ENCODE data around the gene RBFOX2. TPM values are rescaled to one million over a fixed set of nuclear protein-coding genes. Genes with fewer than 3 reads are reported as not detected.
A peak's percentile ranks its signal among the peaks of the same experiment; 100 is the strongest.

RBFOX2 gene
- total and polyA plus RNA-seq, 2 of the 13 experiments (the other 11 are each of a cell fraction or from before 2014, with no cell fraction given): 37.3 to 40.4 TPM

GRCh38 chr22:36065775-36066544 is 37.3 kb upstream of the RBFOX2 start (continued):
- peak; percentile 91 for TF ChIP-seq CTCF (CRISPR knock-in tag; IDR thresholded peaks at IDR 0.05)
- TF ChIP-seq GFI1 (CRISPR knock-in tag; IDR thresholded peaks at IDR 0.05; ENCODE audit: borderline replicate concordance): peak; percentile 82
- TF ChIP-seq, protein P1, sequence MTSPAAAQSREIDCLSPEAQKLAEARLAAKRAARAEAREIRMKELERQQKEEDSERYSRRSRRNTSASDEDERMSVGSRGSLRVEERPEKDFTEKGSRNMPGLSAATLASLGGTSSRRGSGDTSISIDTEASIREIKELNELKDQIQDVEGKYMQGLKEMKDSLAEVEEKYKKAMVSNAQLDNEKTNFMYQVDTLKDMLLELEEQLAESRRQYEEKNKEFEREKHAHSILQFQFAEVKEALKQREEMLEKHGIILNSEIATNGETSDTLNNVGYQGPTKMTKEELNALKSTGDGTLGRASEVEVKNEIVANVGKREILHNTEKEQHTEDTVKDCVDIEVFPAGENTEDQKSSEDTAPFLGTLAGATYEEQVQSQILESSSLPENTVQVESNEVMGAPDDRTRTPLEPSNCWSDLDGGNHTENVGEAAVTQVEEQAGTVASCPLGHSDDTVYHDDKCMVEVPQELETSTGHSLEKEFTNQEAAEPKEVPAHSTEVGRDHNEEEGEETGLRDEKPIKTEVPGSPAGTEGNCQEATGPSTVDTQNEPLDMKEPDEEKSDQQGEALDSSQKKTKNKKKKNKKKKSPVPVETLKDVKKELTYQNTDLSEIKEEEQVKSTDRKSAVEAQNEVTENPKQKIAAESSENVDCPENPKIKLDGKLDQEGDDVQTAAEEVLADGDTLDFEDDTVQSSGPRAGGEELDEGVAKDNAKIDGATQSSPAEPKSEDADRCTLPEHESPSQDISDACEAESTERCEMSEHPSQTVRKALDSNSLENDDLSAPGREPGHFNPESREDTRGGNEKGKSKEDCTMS (CRISPR knock-in tag; conservative IDR thresholded peaks at IDR 0.05): no peak
- TF ChIP-seq ZFP36L1 (CRISPR knock-in tag; IDR thresholded peaks at IDR 0.05): no peak
- peak; percentile 56 for TF ChIP-seq ZFX (CRISPR knock-in tag; IDR thresholded peaks at IDR 0.05; ENCODE audit: low read depth)
- TF ChIP-seq ARID4A (CRISPR knock-in tag; IDR thresholded peaks at IDR 0.05; ENCODE audit: borderline replicate concordance): peak; percentile 25; the same call in 1 of the 2 replicates
- TF ChIP-seq U2AF1 (optimal IDR thresholded peaks at IDR 0.05; ENCODE audit: low read depth, low read length): no peak
- TF ChIP-seq PRDM4 (CRISPR knock-in tag; IDR thresholded peaks at IDR 0.05; ENCODE audit: borderline replicate concordance): no peak
- TF ChIP-seq MIER2 (CRISPR knock-in tag; IDR thresholded peaks at IDR 0.05): no peak
- TF ChIP-seq, protein P2, sequence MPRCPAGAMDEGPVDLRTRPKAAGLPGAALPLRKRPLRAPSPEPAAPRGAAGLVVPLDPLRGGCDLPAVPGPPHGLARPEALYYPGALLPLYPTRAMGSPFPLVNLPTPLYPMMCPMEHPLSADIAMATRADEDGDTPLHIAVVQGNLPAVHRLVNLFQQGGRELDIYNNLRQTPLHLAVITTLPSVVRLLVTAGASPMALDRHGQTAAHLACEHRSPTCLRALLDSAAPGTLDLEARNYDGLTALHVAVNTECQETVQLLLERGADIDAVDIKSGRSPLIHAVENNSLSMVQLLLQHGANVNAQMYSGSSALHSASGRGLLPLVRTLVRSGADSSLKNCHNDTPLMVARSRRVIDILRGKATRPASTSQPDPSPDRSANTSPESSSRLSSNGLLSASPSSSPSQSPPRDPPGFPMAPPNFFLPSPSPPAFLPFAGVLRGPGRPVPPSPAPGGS (CRISPR knock-in tag; IDR thresholded peaks at IDR 0.05): no peak
- peak; percentile 30; the same call in 1 of the 2 replicates for TF ChIP-seq ZNF335 (CRISPR knock-in tag; IDR thresholded peaks at IDR 0.05)
- no peak for TF ChIP-seq JDP2 (CRISPR knock-in tag; IDR thresholded peaks at IDR 0.05; ENCODE audit: borderline replicate concordance)
- TF ChIP-seq ZNF713 (CRISPR knock-in tag; IDR thresholded peaks at IDR 0.05): 0 out of 2 replicates have a peak, but pooled peaks have one; percentile 69
- TF ChIP-seq ATAD3A (CRISPR knock-in tag; IDR thresholded peaks at IDR 0.05): no peak
